ENCODE measurements around the gene AEN. TPM values are rescaled to one million over a fixed set of nuclear protein-coding genes. Genes with fewer than 3 reads are reported as not detected.

The AEN gene
- total RNA-seq, 1 donor from 2014 or later = 48.9 TPM

DNA sequence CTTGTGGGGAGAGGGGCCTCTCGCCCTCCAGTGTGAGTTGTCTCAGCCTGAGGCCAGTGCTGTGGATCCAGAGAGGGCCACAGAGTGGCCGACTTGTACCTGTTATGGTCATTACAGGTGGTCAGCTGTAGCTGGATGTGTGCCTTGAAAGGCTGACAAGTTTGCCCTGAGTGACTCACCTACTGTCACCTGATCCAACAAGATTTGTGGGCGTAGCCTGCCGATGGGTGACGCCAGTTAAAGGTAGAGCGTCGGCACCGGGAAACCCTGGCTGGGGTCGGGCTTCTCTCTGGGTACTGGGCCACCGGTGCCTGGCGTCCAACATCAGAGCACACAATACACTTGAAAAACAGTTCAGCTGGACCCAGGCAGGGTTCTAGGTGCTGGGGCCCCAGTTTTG, 14.9 kb downstream of the AEN start:
- peak overlapping the region; percentile 95 for H3K27ac Mint-ChIP-seq
- no peak overlapping the region for H3K4me3 Mint-ChIP-seq
- H3K9me3 Mint-ChIP-seq = no peaks in the 10 kb centered on the region
- peaks cover 19% of the 10 kb centered on the region for H3K4me1 Mint-ChIP-seq (ENCODE audit: unreplicated experiment)
- TF ChIP-seq, protein P1, sequence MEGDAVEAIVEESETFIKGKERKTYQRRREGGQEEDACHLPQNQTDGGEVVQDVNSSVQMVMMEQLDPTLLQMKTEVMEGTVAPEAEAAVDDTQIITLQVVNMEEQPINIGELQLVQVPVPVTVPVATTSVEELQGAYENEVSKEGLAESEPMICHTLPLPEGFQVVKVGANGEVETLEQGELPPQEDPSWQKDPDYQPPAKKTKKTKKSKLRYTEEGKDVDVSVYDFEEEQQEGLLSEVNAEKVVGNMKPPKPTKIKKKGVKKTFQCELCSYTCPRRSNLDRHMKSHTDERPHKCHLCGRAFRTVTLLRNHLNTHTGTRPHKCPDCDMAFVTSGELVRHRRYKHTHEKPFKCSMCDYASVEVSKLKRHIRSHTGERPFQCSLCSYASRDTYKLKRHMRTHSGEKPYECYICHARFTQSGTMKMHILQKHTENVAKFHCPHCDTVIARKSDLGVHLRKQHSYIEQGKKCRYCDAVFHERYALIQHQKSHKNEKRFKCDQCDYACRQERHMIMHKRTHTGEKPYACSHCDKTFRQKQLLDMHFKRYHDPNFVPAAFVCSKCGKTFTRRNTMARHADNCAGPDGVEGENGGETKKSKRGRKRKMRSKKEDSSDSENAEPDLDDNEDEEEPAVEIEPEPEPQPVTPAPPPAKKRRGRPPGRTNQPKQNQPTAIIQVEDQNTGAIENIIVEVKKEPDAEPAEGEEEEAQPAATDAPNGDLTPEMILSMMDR (conservative IDR thresholded peaks at IDR 0.05) = no peak
- DNase-seq (ENCODE audit: extremely low spot score, unreplicated experiment) = no peak
- H3K27me3 Mint-ChIP-seq = peaks cover 3% of the 10 kb centered on the region
- H3K36me3 Mint-ChIP-seq = peaks cover 14% of the 10 kb centered on the region

DNA sequence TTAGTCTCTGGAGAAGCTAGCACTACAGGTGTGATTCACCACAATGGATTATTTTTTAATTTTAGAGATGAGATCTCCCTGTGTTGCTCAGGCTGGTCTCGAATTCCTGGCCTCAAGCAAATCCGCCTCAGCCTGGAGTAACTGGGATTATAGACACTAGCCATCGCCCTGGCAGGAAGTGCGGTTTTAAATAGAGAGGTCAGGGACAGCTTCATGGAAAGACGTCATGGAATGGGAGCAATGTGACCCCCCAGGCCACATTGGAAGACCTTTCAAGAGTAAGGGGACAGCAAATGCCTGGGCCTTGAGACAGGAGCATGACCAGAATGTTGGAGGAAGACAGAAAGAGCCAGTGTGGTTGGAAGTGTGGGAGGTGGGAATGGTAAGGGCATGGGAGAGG, 15.5 kb downstream of the AEN start:
- TF ChIP-seq, protein P1 (conservative IDR thresholded peaks at IDR 0.05) = no peak
- no peak for DNase-seq (ENCODE audit: extremely low spot score, unreplicated experiment)
- H3K4me3 Mint-ChIP-seq = peak overlapping the region; percentile 24
- no peaks in the 10 kb centered on the region for H3K9me3 Mint-ChIP-seq
- peaks cover 13% of the 10 kb centered on the region for H3K36me3 Mint-ChIP-seq
- peak overlapping the region; percentile 95 for H3K27ac Mint-ChIP-seq
- peaks cover 3% of the 10 kb centered on the region for H3K27me3 Mint-ChIP-seq
- H3K4me1 Mint-ChIP-seq (ENCODE audit: unreplicated experiment) = peaks cover 19% of the 10 kb centered on the region

DNA sequence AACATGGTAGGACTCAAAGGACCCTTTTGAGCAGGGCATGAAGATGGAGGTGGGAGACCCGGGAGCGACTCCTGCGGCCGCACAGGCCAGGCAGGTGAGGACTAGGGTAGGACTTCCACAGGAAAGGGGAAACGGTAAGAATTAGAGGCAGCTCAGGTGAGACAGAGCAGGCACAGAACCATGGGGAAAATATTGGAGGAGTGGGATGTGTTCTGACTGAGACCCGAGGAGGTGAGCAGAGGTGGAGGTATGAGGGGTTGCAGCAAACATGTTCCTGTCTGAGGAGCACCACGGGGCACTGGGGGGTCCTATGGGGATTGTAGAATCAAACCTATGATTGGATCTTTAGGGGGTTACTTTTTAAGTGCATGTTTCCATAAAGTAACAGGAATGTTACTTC, 16.3 kb downstream of the AEN start:
- H3K36me3 Mint-ChIP-seq = peaks cover 8% of the 10 kb centered on the region
- H3K4me1 Mint-ChIP-seq (ENCODE audit: unreplicated experiment) = peaks cover 19% of the 10 kb centered on the region
- no peak overlapping the region for H3K4me3 Mint-ChIP-seq
- TF ChIP-seq, protein P1 (conservative IDR thresholded peaks at IDR 0.05) = no peak
- peak overlapping the region; percentile 95 for H3K27ac Mint-ChIP-seq
- H3K27me3 Mint-ChIP-seq = peaks cover 3% of the 10 kb centered on the region
- DNase-seq (ENCODE audit: extremely low spot score, unreplicated experiment) = no peak
- no peaks in the 10 kb centered on the region for H3K9me3 Mint-ChIP-seq

DNA sequence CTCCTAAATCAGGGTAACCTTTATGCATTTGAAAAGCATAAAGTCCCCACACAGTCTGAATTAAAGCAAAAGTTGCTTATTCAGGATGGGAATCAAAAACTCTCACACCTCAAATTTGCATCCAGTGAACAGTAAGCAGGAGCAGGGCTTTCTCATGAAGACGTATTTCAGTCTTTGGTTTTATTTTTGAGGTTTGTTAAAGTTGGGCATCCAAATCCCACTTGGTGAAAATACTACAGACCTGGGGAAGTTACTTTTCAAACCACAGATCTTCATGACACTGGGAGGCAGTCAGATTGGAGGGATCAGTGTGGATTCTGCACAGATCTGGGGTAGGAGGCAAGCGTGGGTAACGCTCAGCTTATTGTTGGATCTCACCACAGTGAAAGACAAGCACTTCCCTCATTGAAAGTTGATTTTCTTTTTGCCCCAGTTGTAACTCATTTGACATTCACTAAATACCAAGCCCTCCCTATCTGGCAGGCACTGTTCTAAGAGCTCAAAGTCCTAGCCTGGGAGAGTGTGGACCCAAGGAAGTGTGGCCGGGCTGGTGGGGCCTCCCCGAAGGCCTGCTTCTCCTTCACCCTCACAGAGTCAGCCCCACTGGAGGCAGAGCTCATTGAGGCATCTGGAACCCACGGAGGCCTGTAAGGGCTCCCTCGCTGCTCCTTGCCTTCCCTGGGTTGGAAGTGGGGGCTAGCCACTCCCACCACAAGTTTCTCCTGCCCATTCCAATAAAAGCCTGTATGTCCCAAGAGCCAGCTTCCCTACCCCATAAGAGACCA, 16.9 kb downstream of the AEN start:
- no peak for DNase-seq (ENCODE audit: extremely low spot score, unreplicated experiment)
- H3K36me3 Mint-ChIP-seq = peaks cover 8% of the 10 kb centered on the region
- peak overlapping the region; percentile 95 for H3K27ac Mint-ChIP-seq
- TF ChIP-seq, protein P1 (conservative IDR thresholded peaks at IDR 0.05) = no peak
- H3K4me3 Mint-ChIP-seq = peak overlapping the region; percentile 84
- H3K4me1 Mint-ChIP-seq (ENCODE audit: unreplicated experiment) = peaks cover 19% of the 10 kb centered on the region
- peaks cover 3% of the 10 kb centered on the region for H3K27me3 Mint-ChIP-seq
- H3K9me3 Mint-ChIP-seq = no peaks in the 10 kb centered on the region

DNA sequence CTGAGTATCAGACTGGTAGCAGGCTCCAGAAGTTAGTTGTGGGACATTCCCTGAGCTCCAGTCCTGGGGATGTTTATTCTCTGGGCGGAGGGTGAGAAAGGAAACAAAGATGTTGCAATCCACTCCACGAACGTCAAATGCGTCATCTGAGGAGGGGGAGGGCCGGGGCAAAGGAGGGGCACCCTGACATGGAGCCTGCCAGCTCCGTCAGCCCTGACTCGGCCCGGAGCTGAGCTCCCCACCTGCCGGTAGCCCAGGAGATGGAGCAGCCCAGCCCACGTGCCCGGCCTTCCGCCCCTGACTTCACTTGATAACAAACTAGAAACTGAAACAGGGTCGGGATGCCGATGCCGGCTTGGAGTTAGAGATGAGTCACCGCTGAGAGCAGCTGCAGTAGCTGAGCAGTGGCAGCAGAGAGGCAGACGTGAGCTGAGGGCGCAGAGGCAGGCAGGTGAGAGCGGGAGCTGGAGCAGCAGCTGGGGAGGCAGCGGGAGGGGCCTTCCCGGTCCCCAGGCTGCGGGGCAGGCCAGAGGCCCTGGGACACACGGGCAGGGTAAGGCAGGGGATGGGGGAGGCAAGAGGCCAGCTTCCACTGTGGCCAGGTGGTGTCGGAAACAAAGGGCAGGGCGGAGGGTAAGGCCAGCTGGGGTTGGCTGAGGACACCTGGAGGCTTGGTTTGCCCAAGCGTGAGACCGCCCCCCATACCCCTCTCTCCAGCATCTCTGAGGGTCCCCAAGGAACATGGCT, 17.7 kb downstream of the AEN start, which contains the start of gene ISG20:
Gene ISG20 (plus strand): TSS at position 391 of the 747 bp plus-strand sequence. CDS start 351 bp downstream, at position 742.
- Mint-ChIP-seq H3K36me3 (peaks cover 8% of the 10 kb centered on the region), H3K27me3 (peaks cover 3% of the 10 kb centered on the region), H3K4me3 (peak within 1 kb of the TSS; percentile 84), H3K4me1 (ENCODE audit: unreplicated experiment) (peaks cover 19% of the 10 kb centered on the region), H3K9me3 (no peaks in the 10 kb centered on the region), H3K27ac (peak within 1 kb of the TSS; percentile 95)
- TF ChIP-seq, protein P1 (conservative IDR thresholded peaks at IDR 0.05) = peak; percentile 29
- DNase-seq (ENCODE audit: extremely low spot score, unreplicated experiment) = peak; percentile 78
